HK-2 (cell line): ENCODE measurements around the gene C2orf15.
A peak's percentile ranks its signal among the peaks of the same experiment; 100 is the strongest.
"Not testable (repeated sequence)": the region's sequence is repeated elsewhere in the genome, so short reads cannot be mapped to it uniquely, and the experiment has no call there.

Experiments
- DNase-seq: peaks from one replicate; pipeline ENCODE4 v3.0.0-alpha.2; 2018; ENCODE audit not compliant: unreplicated experiment

C2orf15 gene

GRCh38 chr2:99166218-99166617 is 24.7 kb downstream of the C2orf15 start:
- no peak for DNase-seq

GRCh38 chr2:99169534-99169933 is 28.0 kb downstream of the C2orf15 start:
- no peak for DNase-seq

- DNase-seq = no peak
Observed at GRCh38 chr2:99171377-99172140, 30.1 kb downstream of the C2orf15 start.

GRCh38 chr2:99180755-99181623 is 39.5 kb downstream of the C2orf15 start, which contains the start of the genes MITD1 and MRPL30:
Gene MITD1, minus strand, starts transcription at chr2:99181058. Its CDS starts 77 bp downstream, at chr2:99180981.
Gene MRPL30, plus strand, starts transcription at chr2:99181184. Its CDS starts 5,020 bp downstream, at chr2:99186204.
- DNase-seq = peak; percentile 94

GRCh38 chr2:99181624-99182000 is 40.1 kb downstream of the C2orf15 start:
- no peak for DNase-seq

- no peak for DNase-seq
Observed at GRCh38 chr2:99183025-99183424, 41.5 kb downstream of the C2orf15 start.

- DNase-seq = no peak
Observed at GRCh38 chr2:99184811-99185210, 43.3 kb downstream of the C2orf15 start.

- DNase-seq = no peak
Observed at GRCh38 chr2:99187011-99187410, 45.5 kb downstream of the C2orf15 start.

GRCh38 chr2:99188357-99188756 is 46.9 kb downstream of the C2orf15 start:
- DNase-seq = no peak

- no peak for DNase-seq
Observed at GRCh38 chr2:99190548-99190947, 49.0 kb downstream of the C2orf15 start.

- DNase-seq = not testable (repeated sequence)
Observed at GRCh38 chr2:99192364-99192763, 50.9 kb downstream of the C2orf15 start.

GRCh38 chr2:99198103-99198841 is 56.8 kb downstream of the C2orf15 start:
- DNase-seq = no peak

GRCh38 chr2:99200076-99200800 is 58.7 kb downstream of the C2orf15 start:
- DNase-seq = no peak
